GM23338 (cell line): ENCODE data around the gene EAF2. TPM values are rescaled to one million over a fixed set of nuclear protein-coding genes. Genes with fewer than 3 reads are reported as not detected.
A peak's percentile ranks its signal among the peaks of the same experiment; 100 is the strongest.

Experiments used
- ATAC-seq: fragments of 200-7000 bp; cut with Tn5 transposase; 3 replicates; pipeline ENCODE4 v1.9.1; 2020
- DNase-seq: peaks from one replicate; pipeline ENCODE4 v3.0.0-alpha.2; 2015; ENCODE audit warnings: low spot score
- H2AFZ ChIP-seq: fragments of 200-600 bp; sonication (generic); 2 replicates; pipeline ENCODE4 v1.8.0; 2016; ENCODE audit warnings: antibody characterized with exemption, mild to moderate bottlenecking, moderate library complexity
- H3F3A ChIP-seq: fragments of 200-600 bp; sonication (generic); replicated peaks from 2 replicates; pipeline ENCODE4 v1.8.0; 2017; ENCODE audit warnings: antibody characterized with exemption, mixed run types, low read depth
- H3K27ac ChIP-seq: fragments of 200-600 bp; sonication (generic); 2 replicates; pipeline ENCODE4 v1.6.1; 2016; ENCODE audit warnings: low read depth
- H3K27me3 ChIP-seq: fragments of 200-600 bp; sonication (generic); 2 replicates; pipeline ENCODE4 v1.8.0; 2016; ENCODE audit warnings: mild to moderate bottlenecking, mixed run types, moderate library complexity; ENCODE audit not compliant: insufficient read depth
- H3K36me3 ChIP-seq: fragments of 200-600 bp; sonication (generic); 2 replicates; pipeline ENCODE4 v1.8.0; 2016; ENCODE audit warnings: mild to moderate bottlenecking; ENCODE audit not compliant: insufficient read depth
- H3K4me1 ChIP-seq: fragments of 200-600 bp; sonication (generic); 2 replicates; pipeline ENCODE4 v1.8.0; 2016; ENCODE audit warnings: mild to moderate bottlenecking, moderate library complexity; ENCODE audit not compliant: insufficient read depth
- H3K4me2 ChIP-seq: fragments of 200-600 bp; sonication (generic); 2 replicates; pipeline ENCODE4 v1.7.1; 2017; ENCODE audit warnings: mixed run types
- H3K4me3 ChIP-seq: fragments of 200-600 bp; sonication (generic); 2 replicates; pipeline ENCODE4 v1.6.1; 2016; ENCODE audit warnings: mixed run types
- H3K79me2 ChIP-seq: fragments of 200-600 bp; sonication (generic); replicated peaks from 2 replicates; pipeline ENCODE4 v1.8.0; 2017; ENCODE audit warnings: mild to moderate bottlenecking; ENCODE audit not compliant: insufficient read depth
- H3K9me2 ChIP-seq: fragments of 200-600 bp; sonication (generic); 2 replicates; pipeline ENCODE4 v1.8.0; 2017; ENCODE audit not compliant: insufficient read depth
- H4K20me1 ChIP-seq: fragments of 200-600 bp; sonication (generic); replicated peaks from 2 replicates; pipeline ENCODE4 v1.8.0; 2017; ENCODE audit warnings: mild to moderate bottlenecking; ENCODE audit not compliant: insufficient read depth
- H3K27ac Mint-ChIP-seq: 2 replicates; pipeline ENCODE4 v1.8.0; 2020; ENCODE audit warnings: inconsistent platforms, mild to moderate bottlenecking, moderate library complexity, mixed read lengths
- H3K27me3 Mint-ChIP-seq: 3 replicates; pipeline ENCODE4 v1.8.0; 2022; ENCODE audit warnings: low read depth, mild to moderate bottlenecking, moderate library complexity, mixed read lengths, inconsistent platforms; ENCODE audit not compliant: insufficient read depth, poor library complexity
- H3K36me3 Mint-ChIP-seq: 3 replicates; pipeline ENCODE4 v1.8.0; 2021; ENCODE audit warnings: low read depth, mild to moderate bottlenecking, inconsistent platforms, moderate library complexity, mixed read lengths
- H3K4me1 Mint-ChIP-seq: 3 replicates; pipeline ENCODE4 v1.8.0; 2020; ENCODE audit warnings: mild to moderate bottlenecking, inconsistent platforms, mixed read lengths
- H3K4me3 Mint-ChIP-seq: 3 replicates; pipeline ENCODE4 v1.8.0; 2021; ENCODE audit warnings: moderate library complexity, mild to moderate bottlenecking, inconsistent platforms, mixed read lengths
- H3K9me3 Mint-ChIP-seq: 3 replicates; pipeline ENCODE4 v1.8.0; 2020; ENCODE audit warnings: moderate library complexity, mild to moderate bottlenecking, inconsistent platforms, mixed read lengths
- CREB1 ChIP-seq: fragments of 250-450 bp; sonication (Bioruptor Pico); IDR thresholded peaks from 2 replicates; pipeline ENCODE4 v1.5.0; 2020; ENCODE audit warnings: low read depth, mild to moderate bottlenecking, moderate library complexity
- CTCF ChIP-seq, 2 experiments: fragments of 200-600 bp in 1 of 2; sonication (generic) in 1 of 2; conservative IDR thresholded peaks; 2 replicates each; pipeline versions ENCODE4 v1.5.1 to v1.6.1; 2016 to 2017; ENCODE audit warnings: antibody characterized with exemption in 2 of 2, low read depth in 2 of 2, mild to moderate bottlenecking in 2 of 2, moderate library complexity in 1 of 2
- ETS1 ChIP-seq: IDR thresholded peaks from 2 replicates; pipeline ENCODE4 v1.6.1; 2016; ENCODE audit warnings: antibody characterized with exemption
- JUNB ChIP-seq: IDR thresholded peaks from one replicate; pipeline ENCODE4 v1.6.1; 2016; ENCODE audit warnings: antibody characterized with exemption; ENCODE audit not compliant: unreplicated experiment
- POLR2AphosphoS5 ChIP-seq: IDR thresholded peaks from 2 replicates; pipeline ENCODE4 v1.6.1; 2016; ENCODE audit warnings: antibody characterized with exemption, low read depth
- REST ChIP-seq: IDR thresholded peaks from one replicate; pipeline ENCODE4 v1.6.1; 2018; ENCODE audit warnings: antibody characterized with exemption; ENCODE audit not compliant: unreplicated experiment
- STAT1 ChIP-seq: IDR thresholded peaks from one replicate; pipeline ENCODE4 v1.6.1; 2016; ENCODE audit warnings: antibody characterized with exemption; ENCODE audit not compliant: unreplicated experiment
- ZNF114 ChIP-seq: fragments of 250-450 bp; sonication (Bioruptor Pico); IDR thresholded peaks from 2 replicates; pipeline ENCODE4 v1.5.0; 2020; ENCODE audit warnings: mild to moderate bottlenecking, moderate library complexity
- ZNF331 ChIP-seq: fragments of 250-450 bp; sonication (Bioruptor Pico); IDR thresholded peaks from 2 replicates; pipeline ENCODE4 v1.5.0; 2020; ENCODE audit warnings: low read depth, mild to moderate bottlenecking, moderate library complexity
- polyA plus RNA-seq: library from polyadenylated mRNA; unstranded; fragments of >200 nt; fragmentation: Nextera tagmentation; extraction: Ambion mirVana; gene quantifications from 2 replicates; pipeline ENCODE4 v1.2.1, GENCODE V29; 2016
- total RNA-seq: library from RNA; depleted of rRNA; stranded (reverse); fragments of >200 nt; shearing (Covaris generic); gene quantifications from 2 replicates; pipeline ENCODE4 v1.2.3, GENCODE V29; 2014

The EAF2 gene
- total and polyA plus RNA-seq, 2 experiments from 2014 or later, result 5.7 to 14.7 TPM

GRCh38 chr3:121835465-121835801 lies 424 bp downstream of the EAF2 start (continued):
- TF ChIP-seq ZNF331 (CRISPR knock-in tag) (no peak), JUNB (no peak), STAT1 (no peak), REST (no peak), CREB1 (no peak), POLR2AphosphoS5 (no peak)

GRCh38 chr3:121836064-121836463 lies 1.1 kb downstream of the EAF2 start:
- Histone ChIP-seq H3K4me3 (peak overlapping the region; percentile 90), H3K4me1 (peaks cover 11% of the 10 kb centered on the region; the same call in 1 of the 2 replicates), H3K27ac (no peak overlapping the region), H3K4me2 (peak overlapping the region; percentile 85), H4K20me1 (no peaks in the 10 kb centered on the region), H3K79me2 (peaks cover 24% of the 10 kb centered on the region; the same call in 1 of the 2 replicates), H3K36me3 (0 out of 2 replicates have a peak, but pooled peaks cover 4% of the 10 kb centered on the region), H2AFZ (no peak overlapping the region), H3K27me3 (peaks cover 11% of the 10 kb centered on the region), H3K9me2 (no peaks in the 10 kb centered on the region), H3F3A (no peaks in the 10 kb centered on the region)
- peaks cover 21% of the 10 kb centered on the region; the same call in 2 of the 3 replicates for H3K36me3 Mint-ChIP-seq
- ATAC-seq, result no peak
- peaks cover 12% of the 10 kb centered on the region; the same call in 2 of the 3 replicates for H3K4me1 Mint-ChIP-seq
- TF ChIP-seq POLR2AphosphoS5 (no peak), ZNF331 (CRISPR knock-in tag) (no peak), JUNB (no peak)
- no peak for DNase-seq
- peak overlapping the region; percentile 94 for H3K4me3 Mint-ChIP-seq
- no peaks in the 10 kb centered on the region for H3K27me3 Mint-ChIP-seq
- no peak overlapping the region for H3K27ac Mint-ChIP-seq
- no peaks in the 10 kb centered on the region; the same call in 2 of the 3 replicates for H3K9me3 Mint-ChIP-seq

- H3K36me3 ChIP-seq, result 0 out of 2 replicates have a peak, but pooled peaks cover 4% of the 10 kb centered on the region
- no peak overlapping the region for H2AFZ ChIP-seq
- H3K4me3 Mint-ChIP-seq, result peak overlapping the region; percentile 94; the same call in 1 of the 3 replicates
- ATAC-seq (no peak), DNase-seq (no peak)
- peaks cover 24% of the 10 kb centered on the region; the same call in 1 of the 2 replicates for H3K79me2 ChIP-seq
- no peaks in the 10 kb centered on the region for H3K9me2 ChIP-seq
- no peak overlapping the region for H3K27ac ChIP-seq
- H3K4me3 ChIP-seq, result no peak overlapping the region
- H3K4me2 ChIP-seq, result no peak overlapping the region
- H3F3A ChIP-seq, result no peaks in the 10 kb centered on the region
- H3K9me3 Mint-ChIP-seq, result no peaks in the 10 kb centered on the region; the same call in 2 of the 3 replicates
- peaks cover 20% of the 10 kb centered on the region; the same call in 2 of the 3 replicates for H3K36me3 Mint-ChIP-seq
- H3K27me3 Mint-ChIP-seq, result no peaks in the 10 kb centered on the region
- H3K4me1 Mint-ChIP-seq, result peaks cover 12% of the 10 kb centered on the region; the same call in 2 of the 3 replicates
- H4K20me1 ChIP-seq, result no peaks in the 10 kb centered on the region
- no peak overlapping the region for H3K27ac Mint-ChIP-seq
- peaks cover 11% of the 10 kb centered on the region; the same call in 1 of the 2 replicates for H3K4me1 ChIP-seq
- peaks cover 11% of the 10 kb centered on the region for H3K27me3 ChIP-seq
- TF ChIP-seq ETS1 (no peak), POLR2AphosphoS5 (no peak), ZNF114 (CRISPR knock-in tag) (no peak), CTCF (conservative IDR thresholded peaks at IDR 0.05; ENCODE audit: low read depth in 2 of 2) (no peak), JUNB (no peak), CREB1 (no peak), STAT1 (no peak)
These were observed 1.5 kb downstream of the EAF2 start for GRCh38 chr3:121836481-121836880.
